Erythroblast (primary cell): Measurements from ENCODE around the gene CAMSAP3.

Experiments used
- GATA1 ChIP-seq: IDR thresholded peaks from 2 replicates; pipeline ENCODE4 v1.6.1; 2011; ENCODE audit warnings: low read depth, mild to moderate bottlenecking, control low read depth, low read length, moderate library complexity
- POLR2A ChIP-seq: IDR thresholded peaks from 2 replicates; pipeline ENCODE4 v1.6.1; 2011; ENCODE audit warnings: mild to moderate bottlenecking, low read length

DNA sequence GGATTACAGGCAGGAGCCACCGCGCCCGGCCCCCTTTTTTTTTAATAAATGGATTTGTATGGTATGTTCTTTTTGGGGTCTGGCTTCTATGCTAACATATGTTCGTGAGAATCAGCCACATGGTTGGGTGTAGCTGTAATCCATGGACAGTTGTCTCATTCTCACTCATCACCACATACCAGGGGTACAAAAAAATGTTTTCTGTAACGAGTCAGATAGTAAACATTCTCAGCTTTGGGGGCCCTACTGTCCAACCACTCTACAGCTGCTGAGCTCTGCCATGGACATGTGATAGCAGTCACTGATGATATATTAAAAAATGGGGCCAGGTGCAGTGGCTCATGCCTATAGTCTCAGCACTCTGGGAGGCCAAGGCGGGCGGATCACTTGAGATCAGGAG lies 68.0 kb downstream of the CAMSAP3 start:
- TF ChIP-seq POLR2A (no peak), GATA1 (no peak)
